WTC11 (cell line): Measurements from ENCODE around the gene ANTXR1. TPM values are rescaled to one million over a fixed set of nuclear protein-coding genes. Genes with fewer than 3 reads are reported as not detected.

Source experiments
- ATAC-seq: fragments of 200-7000 bp; cut with Tn5 transposase; 2 replicates; pipeline ENCODE4 v1.10.0; 2021; ENCODE audit warnings: mild to moderate bottlenecking, moderate library complexity
- CTCF ChIA-PET: fragments of 300-600 bp; sonication (Branson Sonifier 250); formaldehyde crosslinking; loops from one replicate; lab custom pipeline; 2021; ENCODE audit warnings: antibody characterized with exemption; lab: Charles Lee
- POLR2A ChIA-PET: fragments of 350-600 bp; sonication (Branson Sonifier 250); formaldehyde crosslinking; loops from one replicate; lab custom pipeline; 2021; ENCODE audit warnings: antibody characterized with exemption; lab: Charles Lee
- DNase-seq: peaks from one replicate; pipeline ENCODE4 v3.0.0; 2021; ENCODE audit warnings: low spot score
- H3K27ac Mint-ChIP-seq: 2 replicates; pipeline ENCODE4 v1.8.0; 2021; ENCODE audit warnings: mixed read lengths
- H3K27me3 Mint-ChIP-seq: 2 replicates; pipeline ENCODE4 v1.8.0; 2021; ENCODE audit warnings: low read depth, mild to moderate bottlenecking, moderate library complexity, mixed read lengths
- H3K36me3 Mint-ChIP-seq: 2 replicates; pipeline ENCODE4 v1.8.0; 2021; ENCODE audit warnings: mixed read lengths
- H3K4me1 Mint-ChIP-seq: 2 replicates; pipeline ENCODE4 v1.8.0; 2022; ENCODE audit warnings: mixed read lengths
- H3K4me3 Mint-ChIP-seq: 2 replicates; pipeline ENCODE4 v1.8.0; 2021; ENCODE audit warnings: mild to moderate bottlenecking, moderate library complexity, mixed read lengths
- H3K9me3 Mint-ChIP-seq: 2 replicates; pipeline ENCODE4 v1.8.0; 2021; ENCODE audit warnings: mixed read lengths
- ELF4 ChIP-seq: sonication (generic); formaldehyde crosslinking; IDR thresholded peaks from 2 replicates; pipeline ENCODE4 v1.8.1; 2022; ENCODE audit warnings: low read depth, mild to moderate bottlenecking, moderate library complexity, missing genetic modification reagents
- EMX1 ChIP-seq: fragments of 250-450 bp; sonication (Bioruptor Pico); IDR thresholded peaks from 2 replicates; pipeline ENCODE4 v1.8.0; 2021; ENCODE audit warnings: mild to moderate bottlenecking
- ETV6 ChIP-seq: sonication (generic); formaldehyde crosslinking; IDR thresholded peaks from 2 replicates; pipeline ENCODE4 v1.8.1; 2022; ENCODE audit warnings: mild to moderate bottlenecking, missing genetic modification reagents
- FOXP1 ChIP-seq: sonication (generic); formaldehyde crosslinking; IDR thresholded peaks from 2 replicates; pipeline ENCODE4 v1.8.0; 2022; ENCODE audit warnings: missing genetic modification reagents, mild to moderate bottlenecking, moderate library complexity, borderline replicate concordance
- GTF2I ChIP-seq: fragments of 250-450 bp; sonication (Bioruptor Pico); conservative IDR thresholded peaks from 2 replicates; pipeline ENCODE4 v1.4.0; 2021; ENCODE audit warnings: mild to moderate bottlenecking
- HMGA2 ChIP-seq: fragments of 250-450 bp; sonication (Bioruptor Pico); IDR thresholded peaks from 2 replicates; pipeline ENCODE4 v1.4.0; 2021; ENCODE audit warnings: mild to moderate bottlenecking, moderate library complexity
- KAT7 ChIP-seq: sonication (generic); formaldehyde crosslinking; IDR thresholded peaks from 2 replicates; pipeline ENCODE4 v1.8.1; 2023; ENCODE audit warnings: missing genetic modification reagents, mild to moderate bottlenecking, borderline replicate concordance
- MYBL2 ChIP-seq: sonication (generic); formaldehyde crosslinking; IDR thresholded peaks from 2 replicates; pipeline ENCODE4 v1.8.1; 2023; ENCODE audit warnings: mild to moderate bottlenecking, moderate library complexity, missing genetic modification reagents
- NFE2L1 ChIP-seq: sonication (generic); formaldehyde crosslinking; IDR thresholded peaks from 2 replicates; pipeline ENCODE4 v1.8.1; 2023; ENCODE audit warnings: missing genetic modification reagents
- NFYB ChIP-seq: sonication (generic); formaldehyde crosslinking; conservative IDR thresholded peaks from 2 replicates; pipeline ENCODE4 v1.8.0; 2022; ENCODE audit warnings: low read depth, missing genetic modification reagents
- NR2C2 ChIP-seq: sonication (generic); formaldehyde crosslinking; IDR thresholded peaks from 2 replicates; pipeline ENCODE4 v1.8.0; 2022; ENCODE audit warnings: mild to moderate bottlenecking, missing genetic modification reagents
- NR3C1 ChIP-seq: sonication (generic); formaldehyde crosslinking; conservative IDR thresholded peaks from 2 replicates; pipeline ENCODE4 v1.8.1; 2023; ENCODE audit warnings: low read depth, mild to moderate bottlenecking, missing genetic modification reagents
- TCF7 ChIP-seq: sonication (generic); formaldehyde crosslinking; IDR thresholded peaks from 2 replicates; pipeline ENCODE4 v1.8.0; 2022; ENCODE audit warnings: mild to moderate bottlenecking, low read depth, missing genetic modification reagents, moderate library complexity
- ZNF219 ChIP-seq: sonication (generic); formaldehyde crosslinking; IDR thresholded peaks from 2 replicates; pipeline ENCODE4 v1.8.0; 2023; ENCODE audit warnings: missing genetic modification reagents, mild to moderate bottlenecking, borderline replicate concordance
- ZNF232 ChIP-seq: sonication (generic); formaldehyde crosslinking; IDR thresholded peaks from 2 replicates; pipeline ENCODE4 v1.8.0; 2022; ENCODE audit warnings: mild to moderate bottlenecking, missing genetic modification reagents
- total RNA-seq: library from RNA; stranded (reverse); gene quantifications from 3 replicates; pipeline ENCODE4 v1.2.3, GENCODE V29; 2021
- TF ChIP-seq, protein P1 (sequence below): sonication (generic); formaldehyde crosslinking; IDR thresholded peaks from 2 replicates; pipeline ENCODE4 v1.8.1; 2022; ENCODE audit warnings: low read depth, mild to moderate bottlenecking, moderate library complexity, missing genetic modification reagents, borderline replicate concordance
- TF ChIP-seq, protein P2 (sequence below): sonication (generic); formaldehyde crosslinking; IDR thresholded peaks from 2 replicates; pipeline ENCODE4 v1.8.0; 2022; ENCODE audit warnings: mild to moderate bottlenecking, missing genetic modification reagents
- TF ChIP-seq, protein P3 (sequence below): sonication (generic); formaldehyde crosslinking; IDR thresholded peaks from 2 replicates; pipeline ENCODE4 v1.8.1; 2023; ENCODE audit warnings: mild to moderate bottlenecking, missing genetic modification reagents, moderate library complexity
- TF ChIP-seq, protein P4 (sequence below): sonication (generic); formaldehyde crosslinking; IDR thresholded peaks from 2 replicates; pipeline ENCODE4 v1.8.1; 2023; ENCODE audit warnings: mild to moderate bottlenecking, missing genetic modification reagents, borderline replicate concordance
- TF ChIP-seq, protein P5 (sequence below): sonication (generic); formaldehyde crosslinking; IDR thresholded peaks from 2 replicates; pipeline ENCODE4 v1.8.0; 2022; ENCODE audit warnings: mild to moderate bottlenecking, missing genetic modification reagents

The ANTXR1 gene
- total RNA-seq, 1 experiment from 2014 or later, result 30.0 TPM

DNA sequence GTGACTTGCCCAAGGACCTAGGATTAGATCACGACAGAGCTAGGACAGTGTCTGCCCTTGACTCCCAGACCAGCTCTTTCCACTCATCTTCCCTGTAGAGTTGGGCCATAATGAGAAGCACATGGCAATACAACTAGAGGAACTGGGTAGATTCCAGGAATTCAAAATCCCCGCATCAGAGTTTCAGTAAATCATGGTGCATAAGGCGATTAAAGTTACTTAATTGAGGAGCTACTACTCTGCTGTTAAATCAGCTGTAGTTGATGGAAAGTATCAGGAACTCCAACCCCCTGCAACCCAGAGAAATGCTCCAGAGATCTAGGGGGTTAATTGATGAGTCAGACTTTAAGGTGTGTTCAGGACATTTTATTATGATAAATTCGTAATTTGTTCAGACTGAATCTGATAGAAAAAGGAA lies 5.7 kb downstream of the ANTXR1 start:
- POLR2A ChIA-PET, result no interaction called here
- Mint-ChIP-seq H3K4me3 (no peak overlapping the region), H3K36me3 (no peaks in the 10 kb centered on the region), H3K9me3 (no peaks in the 10 kb centered on the region), H3K4me1 (peaks cover 37% of the 10 kb centered on the region), H3K27me3 (peaks cover 2% of the 10 kb centered on the region; the same call in 1 of the 2 replicates), H3K27ac (no peak overlapping the region)
- TF ChIP-seq ZNF232 (CRISPR knock-in tag), result no peak
- no peak for TF ChIP-seq ELF4
- TF ChIP-seq MYBL2 (CRISPR knock-in tag), result no peak
- no peak for TF ChIP-seq HMGA2 (CRISPR knock-in tag)
- no peak for TF ChIP-seq ETV6 (CRISPR knock-in tag)
- TF ChIP-seq, protein P1, sequence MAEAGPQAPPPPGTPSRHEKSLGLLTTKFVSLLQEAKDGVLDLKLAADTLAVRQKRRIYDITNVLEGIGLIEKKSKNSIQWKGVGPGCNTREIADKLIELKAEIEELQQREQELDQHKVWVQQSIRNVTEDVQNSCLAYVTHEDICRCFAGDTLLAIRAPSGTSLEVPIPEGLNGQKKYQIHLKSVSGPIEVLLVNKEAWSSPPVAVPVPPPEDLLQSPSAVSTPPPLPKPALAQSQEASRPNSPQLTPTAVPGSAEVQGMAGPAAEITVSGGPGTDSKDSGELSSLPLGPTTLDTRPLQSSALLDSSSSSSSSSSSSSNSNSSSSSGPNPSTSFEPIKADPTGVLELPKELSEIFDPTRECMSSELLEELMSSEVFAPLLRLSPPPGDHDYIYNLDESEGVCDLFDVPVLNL (CRISPR knock-in tag), result no peak
- TF ChIP-seq NFE2L1 (CRISPR knock-in tag), result no peak
- no peak for TF ChIP-seq NFYB (CRISPR knock-in tag)
- TF ChIP-seq, protein P2, sequence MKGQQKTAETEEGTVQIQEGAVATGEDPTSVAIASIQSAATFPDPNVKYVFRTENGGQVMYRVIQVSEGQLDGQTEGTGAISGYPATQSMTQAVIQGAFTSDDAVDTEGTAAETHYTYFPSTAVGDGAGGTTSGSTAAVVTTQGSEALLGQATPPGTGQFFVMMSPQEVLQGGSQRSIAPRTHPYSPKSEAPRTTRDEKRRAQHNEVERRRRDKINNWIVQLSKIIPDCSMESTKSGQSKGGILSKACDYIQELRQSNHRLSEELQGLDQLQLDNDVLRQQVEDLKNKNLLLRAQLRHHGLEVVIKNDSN (CRISPR knock-in tag), result no peak
- TF ChIP-seq EMX1 (CRISPR knock-in tag), result no peak
- TF ChIP-seq, protein P3, sequence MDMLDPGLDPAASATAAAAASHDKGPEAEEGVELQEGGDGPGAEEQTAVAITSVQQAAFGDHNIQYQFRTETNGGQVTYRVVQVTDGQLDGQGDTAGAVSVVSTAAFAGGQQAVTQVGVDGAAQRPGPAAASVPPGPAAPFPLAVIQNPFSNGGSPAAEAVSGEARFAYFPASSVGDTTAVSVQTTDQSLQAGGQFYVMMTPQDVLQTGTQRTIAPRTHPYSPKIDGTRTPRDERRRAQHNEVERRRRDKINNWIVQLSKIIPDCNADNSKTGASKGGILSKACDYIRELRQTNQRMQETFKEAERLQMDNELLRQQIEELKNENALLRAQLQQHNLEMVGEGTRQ (CRISPR knock-in tag), result no peak
- no peak for TF ChIP-seq NR2C2 (CRISPR knock-in tag)
- TF ChIP-seq FOXP1 (CRISPR knock-in tag), result no peak
- TF ChIP-seq TCF7 (CRISPR knock-in tag), result no peak
- TF ChIP-seq NR3C1 (CRISPR knock-in tag), result no peak
- no peak for TF ChIP-seq ZNF219
- TF ChIP-seq, protein P4, sequence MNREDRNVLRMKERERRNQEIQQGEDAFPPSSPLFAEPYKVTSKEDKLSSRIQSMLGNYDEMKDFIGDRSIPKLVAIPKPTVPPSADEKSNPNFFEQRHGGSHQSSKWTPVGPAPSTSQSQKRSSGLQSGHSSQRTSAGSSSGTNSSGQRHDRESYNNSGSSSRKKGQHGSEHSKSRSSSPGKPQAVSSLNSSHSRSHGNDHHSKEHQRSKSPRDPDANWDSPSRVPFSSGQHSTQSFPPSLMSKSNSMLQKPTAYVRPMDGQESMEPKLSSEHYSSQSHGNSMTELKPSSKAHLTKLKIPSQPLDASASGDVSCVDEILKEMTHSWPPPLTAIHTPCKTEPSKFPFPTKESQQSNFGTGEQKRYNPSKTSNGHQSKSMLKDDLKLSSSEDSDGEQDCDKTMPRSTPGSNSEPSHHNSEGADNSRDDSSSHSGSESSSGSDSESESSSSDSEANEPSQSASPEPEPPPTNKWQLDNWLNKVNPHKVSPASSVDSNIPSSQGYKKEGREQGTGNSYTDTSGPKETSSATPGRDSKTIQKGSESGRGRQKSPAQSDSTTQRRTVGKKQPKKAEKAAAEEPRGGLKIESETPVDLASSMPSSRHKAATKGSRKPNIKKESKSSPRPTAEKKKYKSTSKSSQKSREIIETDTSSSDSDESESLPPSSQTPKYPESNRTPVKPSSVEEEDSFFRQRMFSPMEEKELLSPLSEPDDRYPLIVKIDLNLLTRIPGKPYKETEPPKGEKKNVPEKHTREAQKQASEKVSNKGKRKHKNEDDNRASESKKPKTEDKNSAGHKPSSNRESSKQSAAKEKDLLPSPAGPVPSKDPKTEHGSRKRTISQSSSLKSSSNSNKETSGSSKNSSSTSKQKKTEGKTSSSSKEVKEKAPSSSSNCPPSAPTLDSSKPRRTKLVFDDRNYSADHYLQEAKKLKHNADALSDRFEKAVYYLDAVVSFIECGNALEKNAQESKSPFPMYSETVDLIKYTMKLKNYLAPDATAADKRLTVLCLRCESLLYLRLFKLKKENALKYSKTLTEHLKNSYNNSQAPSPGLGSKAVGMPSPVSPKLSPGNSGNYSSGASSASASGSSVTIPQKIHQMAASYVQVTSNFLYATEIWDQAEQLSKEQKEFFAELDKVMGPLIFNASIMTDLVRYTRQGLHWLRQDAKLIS (CRISPR knock-in tag), result no peak
- CTCF ChIA-PET, result interaction anchor here (1.2 to 1.8 kb wide), 2 partner anchors 75 to 288 kb away, joined by 4 to 5 read pairs; no protein-coding TSS in a partner anchor
- DNase-seq (no peak), ATAC-seq (no peak)

DNA sequence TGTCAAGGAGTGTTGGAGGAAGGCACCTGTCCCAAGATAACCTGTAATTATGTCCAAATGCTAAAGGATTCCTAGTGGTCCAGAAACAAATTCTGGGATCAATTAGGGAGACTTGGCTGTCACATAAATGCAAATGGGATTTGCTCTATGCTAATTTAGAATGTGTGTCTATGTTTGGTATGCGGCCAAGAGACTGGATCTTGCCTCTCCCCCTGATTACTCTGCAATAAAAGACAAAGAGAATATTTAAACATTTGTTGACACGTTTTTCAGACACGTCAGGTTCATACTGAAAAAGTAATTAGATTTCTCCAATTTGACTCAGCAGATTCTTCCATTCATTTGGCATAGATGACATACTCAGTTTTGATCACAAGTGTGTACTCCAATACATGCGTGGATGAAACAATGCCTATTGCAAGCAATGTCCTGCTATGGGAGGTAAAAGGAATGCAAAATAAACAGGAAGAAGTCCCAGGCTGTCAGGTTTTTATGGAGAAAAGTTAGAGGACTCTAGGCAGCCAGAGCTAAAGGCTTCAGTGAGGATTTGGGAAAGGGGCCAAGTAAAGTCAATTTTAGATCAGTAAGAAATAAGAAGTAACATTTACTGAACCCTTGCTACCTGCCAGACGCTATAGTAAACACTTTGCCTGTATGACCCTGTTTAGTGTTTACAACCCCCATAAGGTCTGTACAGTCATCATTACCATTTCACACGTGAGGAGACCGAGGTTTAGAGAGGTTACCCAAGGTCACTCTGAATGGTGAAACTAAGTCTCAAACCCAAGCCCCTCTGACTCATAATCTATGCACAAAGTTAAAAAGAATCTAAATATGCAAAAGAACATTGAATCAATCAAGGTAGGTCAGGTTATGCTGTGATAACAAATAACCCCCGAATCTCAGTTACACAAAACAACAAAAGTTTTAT lies 7.8 kb downstream of the ANTXR1 start:
- ATAC-seq, result no peak
- Mint-ChIP-seq H3K9me3 (no peaks in the 10 kb centered on the region), H3K27ac (no peak overlapping the region), H3K4me1 (peaks cover 24% of the 10 kb centered on the region), H3K4me3 (no peak overlapping the region), H3K27me3 (no peaks in the 10 kb centered on the region)
- CTCF ChIA-PET, result interaction anchor here (1.5 kb wide), 1 partner anchor 77 kb away, joined by 6 read pairs; no protein-coding TSS in a partner anchor
- DNase-seq, result no peak
- no peak for TF ChIP-seq KAT7 (CRISPR knock-in tag)
- TF ChIP-seq, protein P5, sequence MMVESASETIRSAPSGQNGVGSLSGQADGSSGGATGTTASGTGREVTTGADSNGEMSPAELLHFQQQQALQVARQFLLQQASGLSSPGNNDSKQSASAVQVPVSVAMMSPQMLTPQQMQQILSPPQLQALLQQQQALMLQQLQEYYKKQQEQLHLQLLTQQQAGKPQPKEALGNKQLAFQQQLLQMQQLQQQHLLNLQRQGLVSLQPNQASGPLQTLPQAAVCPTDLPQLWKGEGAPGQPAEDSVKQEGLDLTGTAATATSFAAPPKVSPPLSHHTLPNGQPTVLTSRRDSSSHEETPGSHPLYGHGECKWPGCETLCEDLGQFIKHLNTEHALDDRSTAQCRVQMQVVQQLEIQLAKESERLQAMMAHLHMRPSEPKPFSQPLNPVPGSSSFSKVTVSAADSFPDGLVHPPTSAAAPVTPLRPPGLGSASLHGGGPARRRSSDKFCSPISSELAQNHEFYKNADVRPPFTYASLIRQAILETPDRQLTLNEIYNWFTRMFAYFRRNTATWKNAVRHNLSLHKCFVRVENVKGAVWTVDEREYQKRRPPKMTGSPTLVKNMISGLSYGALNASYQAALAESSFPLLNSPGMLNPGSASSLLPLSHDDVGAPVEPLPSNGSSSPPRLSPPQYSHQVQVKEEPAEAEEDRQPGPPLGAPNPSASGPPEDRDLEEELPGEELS (CRISPR knock-in tag), result no peak
- no peak for TF ChIP-seq GTF2I
- no peak for TF ChIP-seq NR2C2 (CRISPR knock-in tag)
- TF ChIP-seq, all 79 proteins: peak for 0
- H3K36me3 Mint-ChIP-seq, result no peaks in the 10 kb centered on the region
- POLR2A ChIA-PET, result no interaction called here
